NCI-H1048 (cell line): ENCODE data around the gene PKIG.

ENCODE experiments used
- DNase-seq: peaks from one replicate; lab custom pipeline; 2025; lab: John Stamatoyannopoulos, UW

Gene PKIG

GRCh38 chr20:44596876-44597275, 14.5 kb downstream of the PKIG start:
- no peak for DNase-seq

- no peak for DNase-seq
These were observed 15.1 kb downstream of the PKIG start for GRCh38 chr20:44597516-44597915.

GRCh38 chr20:44597930-44598329, 15.6 kb downstream of the PKIG start:
- DNase-seq: no peak

GRCh38 chr20:44598423-44599305, 16.3 kb downstream of the PKIG start:
- DNase-seq: no peak

GRCh38 chr20:44599715-44600114, 17.3 kb downstream of the PKIG start:
- no peak for DNase-seq

GRCh38 chr20:44600301-44600700, 17.9 kb downstream of the PKIG start:
- DNase-seq: no peak

- no peak for DNase-seq
These were observed 18.4 kb downstream of the PKIG start for GRCh38 chr20:44600758-44601201.

GRCh38 chr20:44601236-44601671, 18.9 kb downstream of the PKIG start:
- no peak for DNase-seq

GRCh38 chr20:44601801-44602204, 19.4 kb downstream of the PKIG start:
- no peak for DNase-seq

- DNase-seq: no peak
These were observed 20.9 kb downstream of the PKIG start for GRCh38 chr20:44603327-44603726.

GRCh38 chr20:44606725-44607441, 24.5 kb downstream of the PKIG start:
- DNase-seq: no peak

GRCh38 chr20:44609006-44609515, 26.7 kb downstream of the PKIG start:
- DNase-seq: no peak

GRCh38 chr20:44609516-44610312, 27.3 kb downstream of the PKIG start:
- peak; percentile 67 for DNase-seq

- no peak for DNase-seq
These were observed 28.1 kb downstream of the PKIG start for GRCh38 chr20:44610313-44610962.

- no peak for DNase-seq
These were observed 31.2 kb downstream of the PKIG start for GRCh38 chr20:44613575-44613974.

- no peak for DNase-seq
These were observed 32.1 kb downstream of the PKIG start for GRCh38 chr20:44614525-44614924.

- DNase-seq: no peak
These were observed 32.9 kb downstream of the PKIG start for GRCh38 chr20:44615169-44615791.

GRCh38 chr20:44615876-44616603, 33.7 kb downstream of the PKIG start:
- DNase-seq: no peak

GRCh38 chr20:44616604-44616964, 34.2 kb downstream of the PKIG start:
- DNase-seq: no peak

GRCh38 chr20:44618318-44618731, 35.9 kb downstream of the PKIG start:
- DNase-seq: no peak
